Right atrium auricular region (tissue), 2 donors: ENCODE data around the gene SPAG4. TPM values are rescaled to one million over a fixed set of nuclear protein-coding genes. Genes with fewer than 3 reads are reported as not detected.

Experiments
- DNase-seq: peaks from one replicate; pipeline ENCODE4 v3.0.0-alpha.2; 2019; ENCODE audit warnings: low spot score
- H3K27ac ChIP-seq, 2 donors: fragments of 200-600 bp; sonication (generic); 1 replicate in 1 of 2; 2 replicates in 1 of 2; pipeline ENCODE4 v1.5.1; 2016 to 2019
- H3K27me3 ChIP-seq, 2 donors: fragments of 200-600 bp; sonication (generic); one replicate each; pipeline versions ENCODE4 v1.5.1 to v1.6.0; 2017 to 2019
- H3K36me3 ChIP-seq: fragments of 200-600 bp; sonication (generic); one replicate; pipeline ENCODE4 v1.5.1; 2016
- H3K4me1 ChIP-seq, 2 donors: fragments of 200-600 bp; sonication (generic); one replicate each; pipeline versions ENCODE4 v1.5.1 to v1.6.0; 2017 to 2019
- H3K4me3 ChIP-seq, 2 donors: fragments of 200-600 bp; sonication (generic); 1 replicate in 1 of 2; 2 replicates in 1 of 2; pipeline ENCODE4 v1.5.1; 2017 to 2019; ENCODE audit warnings: mild to moderate bottlenecking in 1 of 2, moderate library complexity in 1 of 2
- H3K9me3 ChIP-seq, 2 donors: fragments of 200-600 bp; sonication (generic); one replicate each; pipeline ENCODE4 v1.5.1; 2019
- CTCF ChIP-seq, 2 donors: fragments of 200-600 bp; sonication (generic); IDR thresholded peaks; one replicate each; pipeline ENCODE4 v1.5.1; 2019; ENCODE audit warnings: antibody characterized with exemption in 2 of 2
- total RNA-seq, 2 donors: library from RNA; depleted of rRNA; stranded (reverse); fragments of >200 nt; gene quantifications; one replicate each; pipeline ENCODE4 v1.1.0, GENCODE V29; 2016

SPAG4 gene
- total RNA-seq, 2 donors from 2014 or later: 4.6 to 5.5 TPM

- no peak for TF ChIP-seq CTCF (IDR thresholded peaks at IDR 0.05)
- DNase-seq: no peak
- H3K36me3 ChIP-seq: no peaks in the 10 kb centered on the region
- H3K4me3 ChIP-seq: no peak overlapping the region
- no peak overlapping the region for H3K27ac ChIP-seq
- H3K9me3 ChIP-seq: no peaks in the 10 kb centered on the region
- no peaks in the 10 kb centered on the region for H3K27me3 ChIP-seq
- H3K4me1 ChIP-seq: peaks cover 0 to 20% of the 10 kb centered on the region in 2 donors
Observed at GRCh38 chr20:35603695-35604448, 11.8 kb upstream of the SPAG4 start.

- Histone ChIP-seq H3K4me1 (peaks cover 0 to 20% of the 10 kb centered on the region in 2 donors), H3K4me3 (no peak overlapping the region), H3K27ac (no peak overlapping the region), H3K27me3 (no peaks in the 10 kb centered on the region), H3K36me3 (no peaks in the 10 kb centered on the region), H3K9me3 (no peaks in the 10 kb centered on the region)
- no peak for TF ChIP-seq CTCF (IDR thresholded peaks at IDR 0.05)
- DNase-seq: no peak
Observed at GRCh38 chr20:35604449-35604747, 11.2 kb upstream of the SPAG4 start.

DNA sequence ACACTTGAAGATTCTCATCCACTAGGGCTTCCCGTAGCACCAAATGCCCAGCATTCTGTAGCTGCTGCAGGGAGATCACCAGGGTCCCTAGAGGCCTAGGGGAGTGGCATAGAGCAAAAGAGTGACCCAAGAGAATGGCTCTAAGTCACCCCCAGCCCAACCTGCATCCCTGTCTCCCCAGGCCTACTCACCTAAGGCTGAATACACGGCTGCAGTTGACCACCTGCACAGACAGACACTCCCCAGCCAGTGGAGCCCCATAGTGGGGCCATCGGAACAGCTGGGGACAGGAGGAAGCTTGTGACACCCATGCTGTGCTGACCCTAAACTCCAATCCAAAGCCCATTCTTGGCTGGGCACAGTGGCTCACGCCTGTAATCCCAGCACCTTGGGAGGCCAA lies 9.5 kb upstream of the SPAG4 start:
- Histone ChIP-seq H3K9me3 (no peaks in the 10 kb centered on the region), H3K4me1 (peaks cover 0 to 11% of the 10 kb centered on the region in 2 donors), H3K27me3 (no peaks in the 10 kb centered on the region), H3K36me3 (no peaks in the 10 kb centered on the region), H3K4me3 (no peak overlapping the region), H3K27ac (no peak overlapping the region)
- no peak for DNase-seq
- TF ChIP-seq CTCF (IDR thresholded peaks at IDR 0.05): no peak

DNA sequence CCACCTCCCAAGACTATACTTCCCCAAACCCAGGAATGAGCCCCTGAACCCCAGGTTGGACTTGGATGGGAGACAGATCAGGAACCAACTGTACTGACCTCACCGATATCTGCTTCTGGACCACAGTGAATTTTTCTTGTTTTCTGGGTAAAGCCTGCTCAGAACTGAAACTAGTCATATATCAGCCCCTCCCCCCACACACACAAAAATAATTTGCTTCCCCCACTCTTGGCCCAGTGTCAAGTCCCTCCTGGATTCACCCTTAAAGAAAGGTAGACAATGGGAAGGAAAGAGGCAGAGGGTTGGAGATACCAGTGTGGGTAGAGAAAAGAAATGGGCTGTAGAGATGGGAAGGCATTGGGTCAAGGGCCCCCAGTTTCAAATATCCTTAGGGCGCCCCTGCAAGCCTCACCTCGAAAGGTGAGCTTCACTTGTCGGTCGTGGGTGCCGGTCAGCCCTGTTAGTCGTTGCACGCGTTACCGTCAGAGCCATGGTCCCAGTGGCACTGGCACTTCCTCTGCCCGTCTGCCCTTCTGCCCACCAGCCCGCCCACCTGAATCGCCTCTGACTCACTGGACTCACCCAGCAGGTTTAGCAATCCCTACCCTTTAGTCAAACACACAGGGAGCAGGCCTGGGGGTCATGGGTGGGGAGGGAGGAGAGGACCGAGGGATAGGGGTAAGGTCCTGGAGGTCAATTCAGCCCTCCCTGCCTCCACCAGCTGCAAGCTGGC lies 8.5 kb upstream of the SPAG4 start:
- peaks cover 0 to under 1% of the 10 kb centered on the region in 2 donors for H3K4me1 ChIP-seq

DNA sequence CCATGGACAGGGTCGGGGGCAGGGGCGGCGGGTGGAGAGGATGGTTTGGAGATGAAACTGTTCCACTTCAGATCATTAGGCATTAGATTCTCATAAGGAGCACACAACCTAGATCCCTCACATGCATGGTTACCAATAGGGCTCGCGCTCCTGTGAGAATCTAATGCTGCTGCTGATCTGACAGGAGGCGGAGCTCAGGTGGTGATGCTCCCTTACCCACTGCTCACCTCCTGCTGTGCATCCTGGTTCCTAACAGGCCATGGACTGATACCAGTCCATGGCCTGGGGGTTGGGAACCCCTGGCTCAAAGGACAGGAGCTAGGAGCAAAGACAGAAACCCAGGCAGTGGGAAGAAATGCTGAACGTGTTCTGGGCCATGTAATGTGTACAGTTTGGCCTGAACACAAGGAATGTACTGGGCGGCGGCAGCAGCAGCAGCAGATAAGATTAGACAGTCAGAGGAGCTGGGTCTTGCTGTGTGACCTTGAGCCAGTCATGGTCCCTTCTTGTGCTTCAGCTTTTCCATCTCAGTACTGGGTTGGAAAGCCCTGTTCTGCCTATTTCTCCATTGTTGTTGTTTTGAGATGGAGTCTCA lies 4.7 kb upstream of the SPAG4 start:
- H3K9me3 ChIP-seq: no peaks in the 10 kb centered on the region
- H3K36me3 ChIP-seq: no peaks in the 10 kb centered on the region
- no peak for TF ChIP-seq CTCF (IDR thresholded peaks at IDR 0.05)
- no peak for DNase-seq
- no peaks in the 10 kb centered on the region for H3K27me3 ChIP-seq
- no peak overlapping the region for H3K4me3 ChIP-seq
- peaks cover 0 to 6% of the 10 kb centered on the region in 2 donors for H3K4me1 ChIP-seq
- no peak overlapping the region for H3K27ac ChIP-seq

More for the DNA sequence above, 8.5 kb upstream of the SPAG4 start:
- H3K9me3 ChIP-seq: no peaks in the 10 kb centered on the region
- H3K36me3 ChIP-seq: no peaks in the 10 kb centered on the region
- no peak overlapping the region for H3K27ac ChIP-seq
- DNase-seq: no peak
- H3K4me3 ChIP-seq: no peak overlapping the region
- TF ChIP-seq CTCF (IDR thresholded peaks at IDR 0.05): no peak
- no peaks in the 10 kb centered on the region for H3K27me3 ChIP-seq
